MM.1S (cell line): ENCODE results near the gene LAGE3.

Experiments used
- CTCF ChIP-seq: fragments of 300-600 bp; sonication (generic); IDR thresholded peaks from 2 replicates; pipeline ENCODE4 v1.5.1; 2016; ENCODE audit warnings: antibody characterized with exemption, low read length, mixed read lengths
- EZH2phosphoT487 ChIP-seq: fragments of 300-600 bp; sonication (generic); IDR thresholded peaks from 2 replicates; pipeline ENCODE4 v1.6.1; 2018; ENCODE audit warnings: antibody characterized with exemption, low read length

GRCh38 chrX:154452823-154453222, 26.3 kb downstream of the LAGE3 start:
- TF ChIP-seq CTCF (no peak), EZH2phosphoT487 (no peak)
